Endodermal cell (in vitro differentiated cells): ENCODE results near the gene WDCP. TPM values are rescaled to one million over a fixed set of nuclear protein-coding genes. Genes with fewer than 3 reads are reported as not detected.
"Not testable (repeated sequence)": the region's sequence is repeated elsewhere in the genome, so short reads cannot be mapped to it uniquely, and the experiment has no call there.

Experiments
- DNase-seq: peaks from one replicate; pipeline ENCODE4 v3.0.0-alpha.2; 2017
- H3K27ac ChIP-seq: 2 replicates; pipeline ENCODE4 v1.5.1; 2013; ENCODE audit warnings: mild to moderate bottlenecking, low read depth, low read length, moderate library complexity
- H3K27me3 ChIP-seq: 2 replicates; pipeline ENCODE4 v1.6.1; 2013; ENCODE audit warnings: mild to moderate bottlenecking, low read length, moderate library complexity; ENCODE audit not compliant: insufficient read depth, control insufficient read depth, poor library complexity, severe bottlenecking
- H3K36me3 ChIP-seq: 2 replicates; pipeline ENCODE4 v1.7.0; 2013; ENCODE audit warnings: mild to moderate bottlenecking, low read length, moderate library complexity; ENCODE audit not compliant: control insufficient read depth, insufficient read depth
- H3K4me1 ChIP-seq: one replicate; pipeline ENCODE4 v1.7.0; 2013; ENCODE audit warnings: low read length; ENCODE audit not compliant: control insufficient read depth, insufficient read depth
- H3K4me3 ChIP-seq: 2 replicates; pipeline ENCODE4 v1.5.1; 2013; ENCODE audit warnings: mild to moderate bottlenecking, low read length, moderate library complexity
- H3K9ac ChIP-seq: 2 replicates; pipeline ENCODE4 v1.6.1; 2013; ENCODE audit warnings: mild to moderate bottlenecking, low read length, moderate library complexity; ENCODE audit not compliant: poor library complexity, severe bottlenecking; ENCODE audit errors: extremely low read depth
- H3K9me3 ChIP-seq: 2 replicates; pipeline ENCODE4 v1.6.1; 2013; ENCODE audit warnings: mild to moderate bottlenecking, low read length, moderate library complexity; ENCODE audit not compliant: control insufficient read depth
- H3K27ac Mint-ChIP-seq: 2 replicates; pipeline ENCODE4 v1.8.0; 2020; ENCODE audit warnings: mixed read lengths
- H3K27me3 Mint-ChIP-seq: 2 replicates; pipeline ENCODE4 v1.8.0; 2021; ENCODE audit warnings: mild to moderate bottlenecking, mixed read lengths; ENCODE audit not compliant: insufficient read depth
- H3K36me3 Mint-ChIP-seq: 2 replicates; pipeline ENCODE4 v1.8.0; 2020; ENCODE audit warnings: low read depth, mixed read lengths
- H3K4me1 Mint-ChIP-seq: 2 replicates; pipeline ENCODE4 v1.8.0; 2020; ENCODE audit warnings: mixed read lengths
- H3K4me3 Mint-ChIP-seq: 2 replicates; pipeline ENCODE4 v1.8.0; 2020; ENCODE audit warnings: mild to moderate bottlenecking, moderate library complexity, mixed read lengths
- H3K9me3 Mint-ChIP-seq: 2 replicates; pipeline ENCODE4 v1.8.0; 2020; ENCODE audit warnings: mild to moderate bottlenecking, mixed read lengths
- WGBS, 2 experiments: methylation state at CpG; one replicate each; pipeline versions ENCODE4 v1.1.5 to v1.1.7; 2013; ENCODE audit warnings: missing lambda C conversion rate in 2 of 2, mixed read lengths in 1 of 2; ENCODE audit not compliant: insufficient coverage in 1 of 2, insufficient read length in 1 of 2; 5-methylcytosine and 5-hydroxymethylcytosine counted together
- total RNA-seq, 2 donors: library from RNA; stranded (reverse); fragmentation: NEBNext Ultra II Directional in 1 of 2; extraction: Animal tissue kit (Norgen Biotek cat#: 25700) in 1 of 2; gene quantifications; 2 replicates in 1 of 2; 3 replicates in 1 of 2; pipeline ENCODE4 v1.2.1, GENCODE V29; 2021
- TF ChIP-seq, protein P1 (sequence below): fragments of 200-600 bp; sonication (generic); conservative IDR thresholded peaks from 2 replicates; pipeline ENCODE4 v1.5.0; 2021; ENCODE audit warnings: antibody characterized with exemption, mild to moderate bottlenecking

WDCP gene
- total RNA-seq, 2 donors from 2014 or later = 18.2 to 24.1 TPM

DNA sequence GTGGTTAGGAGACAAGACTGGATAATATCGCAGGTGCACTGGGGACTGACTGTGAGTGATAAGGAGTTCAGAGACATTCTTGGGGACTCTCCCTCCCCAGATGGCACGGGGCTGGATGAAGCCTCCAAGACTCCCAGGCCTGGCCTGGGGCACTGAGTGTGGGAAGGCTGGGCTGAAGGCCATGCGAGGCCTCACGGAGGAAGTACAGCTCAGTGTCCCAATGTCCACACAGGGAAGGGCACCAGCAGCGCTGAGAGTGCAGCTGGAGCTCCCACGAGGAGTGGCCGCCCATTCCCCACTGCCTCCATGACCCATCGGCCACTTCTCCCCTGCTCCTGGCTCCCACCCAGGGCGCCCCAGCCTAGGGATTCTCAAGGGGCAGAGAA lies 30.8 kb downstream of the WDCP start:
- peak overlapping the region; percentile 52 for H3K27ac Mint-ChIP-seq
- WGBS, 2 experiments = 93 to 100% methylated on average over 4 to 9 of the region's 9 CpGs
- Histone ChIP-seq H3K27ac (no peak overlapping the region), H3K4me1 (no peaks in the 10 kb centered on the region), H3K36me3 (no peaks in the 10 kb centered on the region), H3K9ac (no peak overlapping the region), H3K4me3 (no peak overlapping the region), H3K27me3 (peaks cover under 1% of the 10 kb centered on the region), H3K9me3 (no peaks in the 10 kb centered on the region)
- H3K4me1 Mint-ChIP-seq = peaks cover 5% of the 10 kb centered on the region
- TF ChIP-seq, protein P1, sequence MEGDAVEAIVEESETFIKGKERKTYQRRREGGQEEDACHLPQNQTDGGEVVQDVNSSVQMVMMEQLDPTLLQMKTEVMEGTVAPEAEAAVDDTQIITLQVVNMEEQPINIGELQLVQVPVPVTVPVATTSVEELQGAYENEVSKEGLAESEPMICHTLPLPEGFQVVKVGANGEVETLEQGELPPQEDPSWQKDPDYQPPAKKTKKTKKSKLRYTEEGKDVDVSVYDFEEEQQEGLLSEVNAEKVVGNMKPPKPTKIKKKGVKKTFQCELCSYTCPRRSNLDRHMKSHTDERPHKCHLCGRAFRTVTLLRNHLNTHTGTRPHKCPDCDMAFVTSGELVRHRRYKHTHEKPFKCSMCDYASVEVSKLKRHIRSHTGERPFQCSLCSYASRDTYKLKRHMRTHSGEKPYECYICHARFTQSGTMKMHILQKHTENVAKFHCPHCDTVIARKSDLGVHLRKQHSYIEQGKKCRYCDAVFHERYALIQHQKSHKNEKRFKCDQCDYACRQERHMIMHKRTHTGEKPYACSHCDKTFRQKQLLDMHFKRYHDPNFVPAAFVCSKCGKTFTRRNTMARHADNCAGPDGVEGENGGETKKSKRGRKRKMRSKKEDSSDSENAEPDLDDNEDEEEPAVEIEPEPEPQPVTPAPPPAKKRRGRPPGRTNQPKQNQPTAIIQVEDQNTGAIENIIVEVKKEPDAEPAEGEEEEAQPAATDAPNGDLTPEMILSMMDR = no peak
- DNase-seq = no peak
- peaks cover 5% of the 10 kb centered on the region for H3K27me3 Mint-ChIP-seq
- H3K9me3 Mint-ChIP-seq = no peaks in the 10 kb centered on the region
- peaks cover 3% of the 10 kb centered on the region for H3K36me3 Mint-ChIP-seq
- no peak overlapping the region for H3K4me3 Mint-ChIP-seq

DNA sequence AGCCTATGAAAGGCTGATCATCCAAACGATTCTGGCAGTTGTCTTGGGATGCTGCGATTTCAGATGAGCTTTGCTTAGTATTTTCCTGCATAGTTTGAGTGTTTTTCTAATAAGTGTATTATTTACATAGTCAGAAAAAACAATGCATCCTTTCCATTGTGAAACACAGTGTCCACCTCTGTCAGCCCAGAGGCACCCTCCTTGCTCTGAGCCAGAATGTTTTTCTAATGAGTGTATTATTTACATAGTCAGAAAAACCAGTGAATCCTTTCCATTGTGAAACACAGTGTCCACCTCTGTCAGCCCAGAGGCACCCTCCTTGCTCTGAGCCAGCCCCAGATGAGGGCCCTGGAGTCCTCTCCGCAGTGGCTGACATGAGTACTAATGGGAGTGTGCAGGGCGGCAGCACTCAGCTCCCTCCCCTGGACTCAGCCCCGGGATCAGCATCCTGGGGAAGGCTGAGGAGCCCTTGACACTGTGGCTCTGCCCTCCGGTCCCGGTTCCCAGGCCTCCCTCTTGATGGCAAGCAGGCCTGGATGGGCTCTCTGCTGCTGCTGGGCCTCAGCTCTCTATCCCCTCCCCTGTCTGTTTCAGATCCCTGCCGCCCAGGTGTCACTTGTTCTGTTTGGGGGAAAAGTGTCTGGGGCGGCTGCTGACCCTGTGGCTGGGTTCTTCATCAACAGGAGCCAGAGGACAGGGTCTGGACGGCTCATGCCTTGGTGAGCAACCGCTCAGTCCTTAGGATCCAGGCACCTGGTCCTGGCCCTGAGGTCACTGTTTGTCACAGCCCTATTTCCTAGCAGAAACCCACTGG lies 31.4 kb downstream of the WDCP start:
- H3K9ac ChIP-seq = no peak overlapping the region
- peak; percentile 69 for DNase-seq
- Mint-ChIP-seq H3K27me3 (peaks cover 10% of the 10 kb centered on the region), H3K4me1 (peaks cover 5% of the 10 kb centered on the region), H3K36me3 (peaks cover 3% of the 10 kb centered on the region), H3K4me3 (no peak overlapping the region), H3K27ac (peak overlapping the region; percentile 52), H3K9me3 (no peaks in the 10 kb centered on the region)
- no peaks in the 10 kb centered on the region for H3K36me3 ChIP-seq
- WGBS, 2 experiments = 42 to 73% methylated on average over 2 to 11 of the region's 11 CpGs
- no peak overlapping the region for H3K27ac ChIP-seq
- H3K9me3 ChIP-seq = no peaks in the 10 kb centered on the region
- H3K4me1 ChIP-seq = no peaks in the 10 kb centered on the region
- H3K27me3 ChIP-seq = peaks cover 6% of the 10 kb centered on the region
- TF ChIP-seq, protein P1 = no peak
- no peak overlapping the region for H3K4me3 ChIP-seq

DNA sequence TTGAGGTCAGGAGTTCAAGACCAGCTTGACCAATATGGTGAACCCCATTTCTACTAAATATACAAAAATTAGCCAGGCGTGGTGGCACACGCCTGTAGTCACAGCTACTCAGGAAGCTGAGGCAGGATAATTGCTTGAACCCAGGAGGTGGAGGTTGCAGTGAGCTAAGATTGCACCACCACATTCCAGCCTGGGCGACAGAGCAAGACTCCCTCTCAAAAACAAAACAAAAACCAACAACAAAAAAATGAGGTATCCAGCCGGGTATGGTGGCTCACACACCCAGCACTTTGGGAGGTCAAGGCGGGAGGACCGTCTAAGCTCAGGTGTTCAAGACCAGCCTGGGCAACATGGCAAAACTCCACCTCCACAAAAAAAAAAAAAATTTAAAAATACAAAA lies 32.3 kb downstream of the WDCP start:
- H3K36me3 ChIP-seq, H3K9ac ChIP-seq, H3K9me3 ChIP-seq, H3K27ac Mint-ChIP-seq, H3K36me3 Mint-ChIP-seq, H3K4me3 Mint-ChIP-seq, H3K4me3 ChIP-seq, H3K9me3 Mint-ChIP-seq, H3K27ac ChIP-seq, H3K4me1 ChIP-seq, H3K4me1 Mint-ChIP-seq, DNase-seq: not testable (repeated sequence)
- WGBS, 2 experiments = 80 to 87% methylated on average over 1 to 6 of the region's 6 CpGs
- H3K27me3 Mint-ChIP-seq = peaks cover 12% of the 10 kb centered on the region
- H3K27me3 ChIP-seq = peaks cover 14% of the 10 kb centered on the region
